Tibial nerve (tissue), 4 donors: ENCODE measurements around the gene POU4F2. TPM values are rescaled to one million over a fixed set of nuclear protein-coding genes. Genes with fewer than 3 reads are reported as not detected.

ENCODE experiments used
- DNase-seq, 2 donors: peaks; one replicate each; pipeline ENCODE4 v3.0.0-alpha.2; 2019; ENCODE audit warnings: low spot score in 2 of 2
- H3K27ac ChIP-seq, 4 donors: fragments of 200-600 bp; sonication (generic) in 3 of 4; one replicate each; pipeline ENCODE4 v1.5.1; 2017 to 2019; ENCODE audit warnings: mild to moderate bottlenecking in 1 of 4
- H3K27me3 ChIP-seq, 2 donors: fragments of 200-600 bp; sonication (generic) in 1 of 2; one replicate each; pipeline versions ENCODE4 v1.5.1 to v1.6.0; 2017 to 2019
- H3K36me3 ChIP-seq, 3 donors: fragments of 200-600 bp; sonication (generic); one replicate each; pipeline ENCODE4 v1.5.1; 2018 to 2019
- H3K4me1 ChIP-seq, 4 donors: fragments of 200-600 bp; sonication (generic) in 3 of 4; one replicate each; pipeline ENCODE4 v1.5.1; 2017 to 2019
- H3K4me3 ChIP-seq, 4 donors: fragments of 200-600 bp; sonication (generic) in 3 of 4; one replicate each; pipeline ENCODE4 v1.5.1; 2017 to 2019; ENCODE audit warnings: mild to moderate bottlenecking in 1 of 4, moderate library complexity in 1 of 4
- H3K9me3 ChIP-seq, 4 donors: fragments of 200-600 bp; sonication (generic) in 3 of 4; one replicate each; pipeline ENCODE4 v1.5.1; 2017 to 2019
- CTCF ChIP-seq, 5 experiments: fragments of 200-600 bp in 3 of 5; fragments of 450-650 bp in 2 of 5; sonication (generic) in 3 of 5; IDR thresholded peaks; one replicate each; pipeline ENCODE4 v1.5.1; 2016 to 2019; ENCODE audit warnings: antibody characterized with exemption in 5 of 5, mild to moderate bottlenecking in 3 of 5, moderate library complexity in 2 of 5
- EP300 ChIP-seq, 2 donors: sonication (generic); formaldehyde crosslinking; IDR thresholded peaks; one replicate each; pipeline ENCODE4 v1.6.1; 2017; ENCODE audit warnings: antibody characterized with exemption in 2 of 2, mild to moderate bottlenecking in 1 of 2
- POLR2A ChIP-seq, 2 donors: fragments of 450-650 bp; IDR thresholded peaks; one replicate each; pipeline ENCODE4 v1.6.1; 2017; ENCODE audit warnings: antibody characterized with exemption in 2 of 2, mild to moderate bottlenecking in 2 of 2, moderate library complexity in 2 of 2
- WGBS, 2 donors: methylation state at CpG; one replicate each; pipeline ENCODE4 v1.1.5; 2018; 5-methylcytosine and 5-hydroxymethylcytosine counted together
- total RNA-seq, 4 donors: library from RNA; depleted of rRNA; stranded (reverse); fragments of >200 nt; gene quantifications; one replicate each; pipeline ENCODE4 v1.1.0, GENCODE V29; 2016

The POU4F2 gene
- total RNA-seq = not detected

GRCh38 chr4:146638786-146639505, at the start of gene POU4F2:
Gene POU4F2, plus strand, starts transcription at chr4:146638893. Its CDS starts 248 bp downstream, at chr4:146639141.
- WGBS, 2 donors = 1 to 3% methylated on average over 30 to 63 of the region's 74 CpGs
- Histone ChIP-seq H3K9me3 (no peaks in the 10 kb centered on the region), H3K36me3 (no peaks in the 10 kb centered on the region), H3K27me3 (peaks cover 0 to 98% of the 10 kb centered on the region in 2 donors), H3K4me3 (peak within 1 kb of the TSS in 2 of 4 donors; percentile 15 to 39), H3K27ac (no peak within 1 kb of the TSS), H3K4me1 (peaks cover 0 to 42% (median 11%) of the 10 kb centered on the region in 4 donors)
- TF ChIP-seq EP300 (IDR thresholded peaks at IDR 0.05) = no peak
- no peak for TF ChIP-seq CTCF (IDR thresholded peaks at IDR 0.05)
- no peak for TF ChIP-seq POLR2A (IDR thresholded peaks at IDR 0.05)
- DNase-seq = no peak

- TF ChIP-seq POLR2A (IDR thresholded peaks at IDR 0.05) (no peak), CTCF (IDR thresholded peaks at IDR 0.05) (no peak), EP300 (IDR thresholded peaks at IDR 0.05) (no peak)
- WGBS, 2 donors = 79 to 82% methylated on average over 3 of the region's 3 CpGs
- no peak for DNase-seq
- H3K4me1 ChIP-seq = peaks cover 0 to 1% (median 0%) of the 10 kb centered on the region in 4 donors
- no peaks in the 10 kb centered on the region for H3K36me3 ChIP-seq
- H3K4me3 ChIP-seq = no peak overlapping the region
- peaks cover 0 to 15% (median 0%) of the 10 kb centered on the region in 4 donors for H3K9me3 ChIP-seq
- H3K27ac ChIP-seq = no peak overlapping the region
- H3K27me3 ChIP-seq = no peaks in the 10 kb centered on the region
Observed at GRCh38 chr4:146590801-146591200, 47.9 kb upstream of the POU4F2 start.

GRCh38 chr4:146592019-146592418, 46.7 kb upstream of the POU4F2 start:
- peaks cover 0 to 15% (median 0%) of the 10 kb centered on the region in 4 donors for H3K9me3 ChIP-seq
- H3K27ac ChIP-seq = no peak overlapping the region
- no peak overlapping the region for H3K4me3 ChIP-seq
- WGBS, 2 donors = 63 to 70% methylated on average over 2 of the region's 2 CpGs
- DNase-seq = no peak
- H3K27me3 ChIP-seq = no peaks in the 10 kb centered on the region
- no peaks in the 10 kb centered on the region for H3K4me1 ChIP-seq
- no peaks in the 10 kb centered on the region for H3K36me3 ChIP-seq
- TF ChIP-seq POLR2A (IDR thresholded peaks at IDR 0.05) (no peak), CTCF (IDR thresholded peaks at IDR 0.05) (no peak), EP300 (IDR thresholded peaks at IDR 0.05) (no peak)

- TF ChIP-seq EP300 (IDR thresholded peaks at IDR 0.05) (no peak), POLR2A (IDR thresholded peaks at IDR 0.05) (no peak), CTCF (IDR thresholded peaks at IDR 0.05) (no peak)
- Histone ChIP-seq H3K27me3 (peaks cover 0 to 65% of the 10 kb centered on the region in 2 donors), H3K9me3 (no peaks in the 10 kb centered on the region), H3K27ac (no peak overlapping the region), H3K4me1 (peaks cover 0 to 12% (median 1%) of the 10 kb centered on the region in 4 donors), H3K4me3 (no peak overlapping the region), H3K36me3 (no peaks in the 10 kb centered on the region)
- 4 to 9% methylated on average over 28 of the region's 28 CpGs for WGBS, 2 donors
- DNase-seq = no peak
Observed at GRCh38 chr4:146632770-146633470, 5.8 kb upstream of the POU4F2 start.

GRCh38 chr4:146633471-146633800, 5.3 kb upstream of the POU4F2 start:
- no peak for DNase-seq
- peaks cover 0 to 70% of the 10 kb centered on the region in 2 donors for H3K27me3 ChIP-seq
- TF ChIP-seq POLR2A (IDR thresholded peaks at IDR 0.05) (no peak), CTCF (IDR thresholded peaks at IDR 0.05) (no peak), EP300 (IDR thresholded peaks at IDR 0.05) (no peak)

More at GRCh38 chr4:146633471-146633800, 5.3 kb upstream of the POU4F2 start:
- Histone ChIP-seq H3K27ac (no peak overlapping the region), H3K4me1 (peaks cover 0 to 17% (median 4%) of the 10 kb centered on the region in 4 donors), H3K9me3 (no peaks in the 10 kb centered on the region), H3K36me3 (no peaks in the 10 kb centered on the region), H3K4me3 (no peak overlapping the region)
- WGBS, 2 donors = 0 to 2% methylated on average over 7 of the region's 7 CpGs
